ENCODE measurements around the gene DLG5.

The DLG5 gene

GRCh38 chr10:77926566-77927401 is at the start of gene DLG5:
Gene DLG5, minus strand, starts transcription at chr10:77926755. Its CDS starts 235 bp downstream, at chr10:77926520.
- peak; percentile 56 for DNase-seq

GRCh38 chr10:77975086-77975666 is 48.6 kb upstream of the DLG5 start:
- no peak for DNase-seq

GRCh38 chr10:77974396-77975074 is 48.0 kb upstream of the DLG5 start:
- peak; percentile 4 for DNase-seq

- no peak for DNase-seq
Measured at GRCh38 chr10:77973276-77973675, 46.7 kb upstream of the DLG5 start.

- DNase-seq = no peak
Measured at GRCh38 chr10:77972148-77972547, 45.6 kb upstream of the DLG5 start.

- DNase-seq = no peak
Measured at GRCh38 chr10:77971804-77972144, 45.2 kb upstream of the DLG5 start.

GRCh38 chr10:77970869-77971803 is 44.6 kb upstream of the DLG5 start:
- DNase-seq = peak; percentile 19

- no peak for DNase-seq
Measured at GRCh38 chr10:77969114-77969513, 42.6 kb upstream of the DLG5 start.

GRCh38 chr10:77967611-77968022 is 41.1 kb upstream of the DLG5 start:
- DNase-seq = no peak

GRCh38 chr10:77965294-77965693 is 38.7 kb upstream of the DLG5 start:
- DNase-seq = no peak

GRCh38 chr10:77964811-77965210 is 38.3 kb upstream of the DLG5 start:
- DNase-seq = no peak

- DNase-seq = no peak
Measured at GRCh38 chr10:77963901-77964300, 37.3 kb upstream of the DLG5 start.

- DNase-seq = no peak
Measured at GRCh38 chr10:77962350-77963146, 36.0 kb upstream of the DLG5 start.

GRCh38 chr10:77961668-77962067 is 35.1 kb upstream of the DLG5 start:
- DNase-seq = no peak

GRCh38 chr10:77960829-77961329 is 34.3 kb upstream of the DLG5 start:
- peak; percentile 32 for DNase-seq

- no peak for DNase-seq
Measured at GRCh38 chr10:77959887-77960455, 33.4 kb upstream of the DLG5 start.

GRCh38 chr10:77959384-77959783 is 32.8 kb upstream of the DLG5 start:
- DNase-seq = no peak

GRCh38 chr10:77955136-77955535 is 28.6 kb upstream of the DLG5 start:
- no peak for DNase-seq

GRCh38 chr10:77949167-77949566 is 22.6 kb upstream of the DLG5 start:
- DNase-seq = no peak

- DNase-seq = no peak
Measured at GRCh38 chr10:77946084-77946483, 19.5 kb upstream of the DLG5 start.

GRCh38 chr10:77944519-77944918 is 18.0 kb upstream of the DLG5 start:
- DNase-seq = no peak
